GM12872 (cell line): Measurements from ENCODE around the gene HBG2.

Experiments
- CTCF ChIP-seq: IDR thresholded peaks from 3 replicates; pipeline ENCODE4 v1.5.1; 2011; ENCODE audit warnings: low read depth, mild to moderate bottlenecking, low read length, moderate library complexity; ENCODE audit not compliant: insufficient read depth

HBG2 gene

DNA sequence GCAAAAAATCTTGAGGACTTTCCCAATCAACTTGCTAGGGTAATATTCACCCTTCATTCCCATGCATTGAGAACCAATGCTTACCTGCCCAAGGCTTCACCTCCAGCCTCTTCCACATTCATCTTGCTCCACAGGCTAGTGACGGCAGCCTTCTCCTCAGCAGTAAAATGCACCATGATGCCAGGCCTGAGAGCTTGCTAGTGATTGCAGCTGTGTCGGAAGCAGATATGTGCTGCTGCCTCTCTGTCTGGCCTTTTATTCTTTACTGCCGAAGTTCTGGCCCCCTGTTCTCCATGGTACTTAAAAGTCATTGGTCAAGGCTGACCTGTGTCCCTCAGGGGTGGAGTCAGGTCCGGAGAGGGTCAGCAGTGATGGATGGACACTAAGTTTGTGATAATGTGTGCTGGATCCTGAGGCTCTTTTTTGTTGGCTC, 15.2 kb upstream of the HBG2 start, which contains the start of gene HBE1:
TSS of gene HBE1 (minus strand) at position 231 of the 433 bp plus-strand sequence. CDS start at position 176, 55 bp downstream.
- no peak for TF ChIP-seq CTCF

- no peak for TF ChIP-seq CTCF
Observed at GRCh38 chr11:5267033-5267563, 12.5 kb upstream of the HBG2 start.

DNA sequence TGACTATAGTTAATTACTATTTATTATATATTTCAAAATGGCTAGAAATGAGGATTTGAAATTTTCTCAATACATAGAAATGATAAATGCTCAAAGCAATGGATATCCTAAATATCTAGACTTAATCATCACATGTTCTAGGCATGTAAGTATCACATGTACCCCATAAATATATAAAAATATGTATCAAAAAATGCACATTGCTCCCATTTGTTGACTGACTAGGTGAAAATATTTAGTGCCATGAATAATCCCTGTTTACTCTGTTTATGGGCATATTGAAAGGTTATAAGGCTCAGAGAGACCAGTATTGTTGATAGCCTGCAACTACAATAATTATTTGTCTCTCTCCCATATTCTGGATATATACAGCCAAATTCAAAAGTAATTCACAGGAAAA, 12.0 kb upstream of the HBG2 start:
- no peak for TF ChIP-seq CTCF

DNA sequence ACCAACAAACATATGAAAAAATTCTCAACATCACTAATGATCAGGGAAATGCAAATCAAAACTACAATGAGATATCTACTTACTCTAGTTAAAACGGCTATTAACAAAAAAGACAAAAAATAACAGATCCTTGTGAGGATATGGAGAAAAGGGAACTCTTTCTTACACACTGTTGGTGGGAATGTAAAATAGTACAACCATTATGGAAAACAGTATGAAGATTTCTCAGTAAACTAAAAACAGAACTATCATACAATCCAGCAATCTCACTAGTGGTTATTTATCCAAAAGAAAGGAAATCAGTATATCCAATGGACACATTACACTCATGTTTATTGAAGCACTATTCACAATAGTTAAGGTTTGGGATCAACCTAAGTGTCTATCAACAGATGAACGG, 11.3 kb upstream of the HBG2 start:
- TF ChIP-seq CTCF = no peak

GRCh38 chr11:5258543-5259262, 4.1 kb upstream of the HBG2 start:
- TF ChIP-seq CTCF = no peak

GRCh38 chr11:5257296-5257695, 2.7 kb upstream of the HBG2 start:
- no peak for TF ChIP-seq CTCF

DNA sequence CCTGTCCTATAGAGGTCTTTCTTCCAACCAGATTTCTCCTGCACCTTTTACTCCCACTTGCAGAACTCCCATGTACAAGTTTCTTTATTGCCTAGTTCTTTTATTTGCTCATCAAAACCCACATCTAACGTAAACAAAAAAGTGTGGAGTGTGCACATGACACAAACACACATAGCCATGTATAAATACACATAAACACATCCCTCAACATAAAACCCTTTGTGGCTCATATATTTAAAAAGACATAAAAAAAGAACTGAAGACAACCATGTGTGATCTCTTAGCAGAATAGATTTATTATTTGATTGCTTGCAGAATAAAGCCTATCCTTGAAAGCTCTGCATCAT, 1.7 kb downstream of the HBG2 start:
- TF ChIP-seq CTCF = no peak
